ENCODE results near the gene DCUN1D2. TPM values are rescaled to one million over a fixed set of nuclear protein-coding genes. Genes with fewer than 3 reads are reported as not detected.

DCUN1D2 gene
- total RNA-seq, 1 donor from 2014 or later, result 29.2 TPM

DNA sequence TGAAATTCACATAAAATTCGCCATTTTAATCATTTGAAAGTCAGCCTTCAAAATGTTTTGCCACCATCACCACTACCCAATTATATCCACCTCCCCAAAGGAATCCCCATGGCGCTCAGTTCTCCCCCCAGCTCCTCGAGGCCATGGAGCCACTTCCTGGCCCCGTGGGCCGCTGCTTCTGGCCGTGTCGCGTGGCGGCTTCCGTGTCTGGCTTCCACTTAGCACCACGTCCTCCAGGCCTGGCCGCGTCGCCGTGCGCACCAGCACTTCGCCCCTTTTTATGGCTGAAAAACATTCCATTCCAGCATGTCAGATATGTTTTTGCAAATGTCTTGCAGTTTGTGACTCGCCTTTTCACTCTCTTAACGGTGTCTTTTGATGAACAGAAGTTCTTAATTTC, 46.7 kb upstream of the DCUN1D2 start:
- H3K27ac Mint-ChIP-seq, result no peak overlapping the region
- H3K36me3 Mint-ChIP-seq, result peaks cover 31% of the 10 kb centered on the region
- peaks cover 7% of the 10 kb centered on the region for H3K4me1 Mint-ChIP-seq (ENCODE audit: unreplicated experiment)
- H3K27me3 Mint-ChIP-seq, result no peaks in the 10 kb centered on the region
- no peak overlapping the region for H3K4me3 Mint-ChIP-seq
- DNase-seq (ENCODE audit: extremely low spot score, unreplicated experiment), result no peak
- TF ChIP-seq, protein P1, sequence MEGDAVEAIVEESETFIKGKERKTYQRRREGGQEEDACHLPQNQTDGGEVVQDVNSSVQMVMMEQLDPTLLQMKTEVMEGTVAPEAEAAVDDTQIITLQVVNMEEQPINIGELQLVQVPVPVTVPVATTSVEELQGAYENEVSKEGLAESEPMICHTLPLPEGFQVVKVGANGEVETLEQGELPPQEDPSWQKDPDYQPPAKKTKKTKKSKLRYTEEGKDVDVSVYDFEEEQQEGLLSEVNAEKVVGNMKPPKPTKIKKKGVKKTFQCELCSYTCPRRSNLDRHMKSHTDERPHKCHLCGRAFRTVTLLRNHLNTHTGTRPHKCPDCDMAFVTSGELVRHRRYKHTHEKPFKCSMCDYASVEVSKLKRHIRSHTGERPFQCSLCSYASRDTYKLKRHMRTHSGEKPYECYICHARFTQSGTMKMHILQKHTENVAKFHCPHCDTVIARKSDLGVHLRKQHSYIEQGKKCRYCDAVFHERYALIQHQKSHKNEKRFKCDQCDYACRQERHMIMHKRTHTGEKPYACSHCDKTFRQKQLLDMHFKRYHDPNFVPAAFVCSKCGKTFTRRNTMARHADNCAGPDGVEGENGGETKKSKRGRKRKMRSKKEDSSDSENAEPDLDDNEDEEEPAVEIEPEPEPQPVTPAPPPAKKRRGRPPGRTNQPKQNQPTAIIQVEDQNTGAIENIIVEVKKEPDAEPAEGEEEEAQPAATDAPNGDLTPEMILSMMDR (conservative IDR thresholded peaks at IDR 0.05), result no peak
- H3K9me3 Mint-ChIP-seq, result peaks cover 8% of the 10 kb centered on the region

DNA sequence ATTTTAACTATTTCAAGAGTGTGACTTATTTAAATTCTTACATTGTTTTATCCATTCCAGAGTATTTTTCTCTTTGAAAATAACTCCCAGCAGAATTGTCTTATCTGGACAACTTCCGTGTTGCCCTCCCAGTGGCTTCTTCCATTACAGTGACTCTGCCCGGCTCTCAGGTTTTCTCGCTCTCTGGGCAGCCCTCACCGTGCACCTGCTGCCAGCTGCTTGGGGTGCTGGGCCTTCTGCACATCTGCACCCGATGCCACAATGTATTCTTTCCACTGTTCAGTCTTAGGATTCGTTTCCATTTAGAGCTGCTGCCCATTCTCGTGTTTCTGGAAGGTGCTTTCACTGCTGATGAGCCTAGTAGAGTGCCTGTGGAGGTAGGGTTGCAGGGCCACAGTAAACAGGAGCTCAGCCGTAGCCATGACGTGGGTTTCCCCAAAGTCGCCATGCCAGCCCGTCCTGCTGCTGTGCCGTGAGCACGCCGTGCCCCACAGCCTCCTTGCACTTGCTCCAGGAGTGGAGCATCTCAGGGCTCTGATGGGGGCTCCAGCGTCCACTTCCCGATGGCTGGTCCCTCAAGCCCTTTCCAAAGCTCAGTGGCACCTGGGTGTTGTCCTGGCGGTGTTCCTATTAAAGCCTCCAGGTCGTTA, 46.1 kb upstream of the DCUN1D2 start:
- peaks cover 7% of the 10 kb centered on the region for H3K4me1 Mint-ChIP-seq (ENCODE audit: unreplicated experiment)
- H3K9me3 Mint-ChIP-seq, result peaks cover 8% of the 10 kb centered on the region
- H3K4me3 Mint-ChIP-seq, result no peak overlapping the region
- no peak overlapping the region for H3K27ac Mint-ChIP-seq
- no peak for DNase-seq (ENCODE audit: extremely low spot score, unreplicated experiment)
- TF ChIP-seq, protein P1 (conservative IDR thresholded peaks at IDR 0.05), result no peak
- no peaks in the 10 kb centered on the region for H3K27me3 Mint-ChIP-seq
- H3K36me3 Mint-ChIP-seq, result peaks cover 31% of the 10 kb centered on the region

DNA sequence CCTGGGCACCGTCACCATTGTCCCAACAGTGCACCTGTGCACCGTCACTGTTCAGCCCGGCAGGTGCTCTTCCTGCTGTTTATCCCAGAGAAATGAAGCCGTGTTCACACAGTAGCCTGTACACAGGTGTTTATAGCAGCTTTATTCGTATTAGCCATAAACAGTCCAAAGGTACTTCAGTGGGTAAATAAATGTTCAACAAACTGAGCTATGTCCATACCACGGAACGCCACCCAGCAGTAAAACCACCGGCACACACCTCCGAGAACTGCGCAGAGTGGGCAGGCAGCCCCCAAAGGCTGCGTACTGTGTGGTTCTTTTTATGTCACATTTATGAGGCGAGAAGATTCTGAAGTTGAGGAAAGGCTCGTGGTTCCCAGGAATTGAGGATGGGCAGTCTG, 44.9 kb upstream of the DCUN1D2 start:
- no peak for DNase-seq (ENCODE audit: extremely low spot score, unreplicated experiment)
- TF ChIP-seq, protein P1 (conservative IDR thresholded peaks at IDR 0.05), result no peak
- Mint-ChIP-seq H3K27ac (no peak overlapping the region), H3K36me3 (peaks cover 20% of the 10 kb centered on the region), H3K9me3 (no peaks in the 10 kb centered on the region), H3K4me1 (ENCODE audit: unreplicated experiment) (peaks cover 7% of the 10 kb centered on the region), H3K4me3 (no peak overlapping the region), H3K27me3 (no peaks in the 10 kb centered on the region)

DNA sequence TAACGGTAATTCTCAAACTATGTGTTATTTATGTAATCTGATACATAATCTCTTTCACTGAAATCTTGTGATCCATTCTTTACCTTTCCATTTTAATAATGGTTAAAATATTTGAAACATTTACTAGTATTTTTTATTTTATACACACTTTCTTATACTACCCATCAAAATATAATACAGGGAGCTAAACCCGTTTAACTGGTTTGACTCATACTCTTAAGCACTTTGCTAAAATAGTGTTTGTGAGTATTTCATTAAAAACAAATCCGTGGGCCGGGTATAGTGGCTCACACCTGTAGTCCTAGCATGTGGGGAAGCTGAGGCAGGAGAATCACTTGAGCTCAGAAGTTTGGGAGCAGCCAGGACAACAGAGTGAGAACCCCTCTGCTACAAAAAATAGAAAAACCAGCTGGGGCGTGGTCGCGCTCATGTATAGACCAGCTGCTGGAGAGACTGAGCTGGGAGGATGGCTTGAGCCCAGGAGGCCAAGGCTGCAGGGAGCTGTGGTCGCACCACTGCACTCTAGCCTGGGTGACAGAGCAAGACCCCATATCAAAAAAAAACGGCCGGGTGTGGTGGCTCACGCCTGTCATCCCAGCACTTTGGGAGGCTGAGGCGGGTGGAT, 43.8 kb upstream of the DCUN1D2 start:
- no peak for DNase-seq (ENCODE audit: extremely low spot score, unreplicated experiment)
- H3K27me3 Mint-ChIP-seq, result no peaks in the 10 kb centered on the region
- TF ChIP-seq, protein P1 (conservative IDR thresholded peaks at IDR 0.05), result no peak
- H3K27ac Mint-ChIP-seq, result no peak overlapping the region
- H3K4me3 Mint-ChIP-seq, result no peak overlapping the region
- H3K9me3 Mint-ChIP-seq, result no peaks in the 10 kb centered on the region
- peaks cover 7% of the 10 kb centered on the region for H3K4me1 Mint-ChIP-seq (ENCODE audit: unreplicated experiment)
- peaks cover 10% of the 10 kb centered on the region for H3K36me3 Mint-ChIP-seq

DNA sequence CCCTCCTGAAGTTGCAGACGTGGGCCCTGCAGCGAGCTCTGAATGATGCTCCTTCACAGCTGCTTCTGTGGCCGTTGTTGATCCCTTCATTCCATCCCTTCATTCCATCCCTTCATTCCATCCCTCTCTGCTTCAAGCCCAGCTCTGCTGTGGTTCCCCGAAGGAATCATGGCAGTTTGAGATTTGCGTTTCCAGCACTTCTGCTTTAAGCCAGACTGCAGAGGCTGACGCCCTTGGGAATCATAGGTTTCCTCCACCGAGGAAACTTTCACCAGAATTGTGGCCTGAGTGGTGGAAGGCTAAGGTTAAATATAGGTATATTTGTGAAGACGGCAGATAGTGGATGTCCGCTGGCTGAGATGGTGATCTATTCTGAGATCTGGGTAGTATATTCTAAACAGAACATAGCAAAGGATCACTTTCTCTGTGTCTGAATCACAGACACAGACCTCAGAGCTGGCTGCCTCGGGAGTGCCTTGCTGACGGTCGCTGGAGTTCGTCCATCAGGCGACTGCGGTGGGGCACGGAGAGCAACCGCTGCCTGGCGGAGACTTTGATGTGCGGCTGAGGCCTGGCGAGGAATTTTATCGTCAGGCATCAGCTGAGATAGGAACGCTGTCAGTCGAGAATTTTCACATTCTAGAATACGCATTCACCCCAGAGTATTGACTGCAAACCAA, 42.8 kb upstream of the DCUN1D2 start:
- H3K4me1 Mint-ChIP-seq (ENCODE audit: unreplicated experiment), result peaks cover 7% of the 10 kb centered on the region
- no peak for DNase-seq (ENCODE audit: extremely low spot score, unreplicated experiment)
- no peaks in the 10 kb centered on the region for H3K9me3 Mint-ChIP-seq
- H3K4me3 Mint-ChIP-seq, result peak overlapping the region; percentile 57
- peaks cover 12% of the 10 kb centered on the region for H3K36me3 Mint-ChIP-seq
- TF ChIP-seq, protein P1 (conservative IDR thresholded peaks at IDR 0.05), result no peak
- H3K27me3 Mint-ChIP-seq, result no peaks in the 10 kb centered on the region
- peak overlapping the region; percentile 88 for H3K27ac Mint-ChIP-seq

All from type B pancreatic cell (in vitro differentiated cells).